ENCODE data around the gene ADCY5.

DNA sequence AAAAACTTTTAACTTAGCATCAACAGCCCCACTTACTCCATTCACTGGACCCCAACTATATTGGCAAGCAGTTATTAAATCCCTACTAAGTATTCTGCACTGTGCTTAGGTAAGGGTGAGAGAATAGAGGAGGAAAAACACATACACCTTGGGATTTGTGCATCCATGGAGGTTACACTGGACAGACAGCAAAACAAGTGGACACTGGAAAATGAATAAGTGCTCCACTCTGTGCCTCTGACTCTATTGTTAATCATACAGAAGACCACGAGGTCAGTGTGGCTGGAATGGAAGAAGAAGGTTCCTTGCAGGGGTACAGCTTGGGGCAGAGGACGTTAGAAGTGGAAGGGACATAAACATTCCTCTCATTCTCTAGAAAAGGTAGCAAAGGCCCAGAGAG lies 3.2 kb downstream of the ADCY5 start:
- TF ChIP-seq, protein P1, sequence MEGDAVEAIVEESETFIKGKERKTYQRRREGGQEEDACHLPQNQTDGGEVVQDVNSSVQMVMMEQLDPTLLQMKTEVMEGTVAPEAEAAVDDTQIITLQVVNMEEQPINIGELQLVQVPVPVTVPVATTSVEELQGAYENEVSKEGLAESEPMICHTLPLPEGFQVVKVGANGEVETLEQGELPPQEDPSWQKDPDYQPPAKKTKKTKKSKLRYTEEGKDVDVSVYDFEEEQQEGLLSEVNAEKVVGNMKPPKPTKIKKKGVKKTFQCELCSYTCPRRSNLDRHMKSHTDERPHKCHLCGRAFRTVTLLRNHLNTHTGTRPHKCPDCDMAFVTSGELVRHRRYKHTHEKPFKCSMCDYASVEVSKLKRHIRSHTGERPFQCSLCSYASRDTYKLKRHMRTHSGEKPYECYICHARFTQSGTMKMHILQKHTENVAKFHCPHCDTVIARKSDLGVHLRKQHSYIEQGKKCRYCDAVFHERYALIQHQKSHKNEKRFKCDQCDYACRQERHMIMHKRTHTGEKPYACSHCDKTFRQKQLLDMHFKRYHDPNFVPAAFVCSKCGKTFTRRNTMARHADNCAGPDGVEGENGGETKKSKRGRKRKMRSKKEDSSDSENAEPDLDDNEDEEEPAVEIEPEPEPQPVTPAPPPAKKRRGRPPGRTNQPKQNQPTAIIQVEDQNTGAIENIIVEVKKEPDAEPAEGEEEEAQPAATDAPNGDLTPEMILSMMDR (IDR thresholded peaks at IDR 0.05), result no peak
- TF ChIP-seq POLR2A (IDR thresholded peaks at IDR 0.05), result no peak

Measured in lower leg skin (tissue), 3 donors.